Inflammatory macrophage treated with lipopolysaccharide for 4 hours (primary cell): Measurements from ENCODE around the gene CXCL6.
A peak's percentile ranks its signal among the peaks of the same experiment; 100 is the strongest.

Experiments
- DNase-seq: peaks from one replicate; pipeline ENCODE4 v3.0.0-alpha.2; 2020

Gene CXCL6

GRCh38 chr4:73843369-73843768 is 6.9 kb downstream of the CXCL6 start:
- DNase-seq: no peak

- peak; percentile 81 for DNase-seq
Measured at GRCh38 chr4:73844345-73844744, 7.9 kb downstream of the CXCL6 start.

- DNase-seq: no peak
Measured at GRCh38 chr4:73844806-73845205, 8.3 kb downstream of the CXCL6 start.

DNA sequence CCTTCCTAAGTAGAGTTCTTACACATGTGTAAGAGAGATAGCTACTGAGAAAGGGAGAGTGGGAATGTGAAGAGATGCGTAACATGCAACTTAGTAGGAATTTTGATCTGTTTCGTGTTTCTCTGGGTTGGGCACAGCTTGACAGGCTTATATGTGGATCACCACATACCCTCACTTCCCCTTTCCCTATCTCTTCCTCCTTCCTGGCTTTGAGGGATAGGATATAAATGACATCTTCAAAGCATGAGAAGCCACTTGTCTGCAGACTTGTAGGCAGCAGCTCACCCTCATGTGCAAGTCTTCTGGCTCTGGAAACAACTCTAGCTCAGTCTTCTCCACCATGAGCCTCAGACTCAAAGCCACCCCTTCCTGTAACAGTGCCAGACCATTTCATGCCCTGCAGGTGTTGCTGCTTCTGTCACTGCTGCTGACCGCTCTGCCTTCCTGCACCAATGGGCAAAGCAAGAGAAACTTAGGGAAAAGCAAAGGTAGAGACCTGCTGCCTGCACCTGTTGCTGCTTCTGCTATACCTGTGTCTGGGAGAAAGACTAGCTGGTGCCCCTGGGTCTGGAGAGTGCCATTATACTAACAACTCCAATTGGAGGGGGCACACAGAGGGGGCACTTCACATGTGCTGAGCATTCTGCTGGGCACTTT is 11.2 kb downstream of the CXCL6 start:
- DNase-seq: peak; percentile 60

DNA sequence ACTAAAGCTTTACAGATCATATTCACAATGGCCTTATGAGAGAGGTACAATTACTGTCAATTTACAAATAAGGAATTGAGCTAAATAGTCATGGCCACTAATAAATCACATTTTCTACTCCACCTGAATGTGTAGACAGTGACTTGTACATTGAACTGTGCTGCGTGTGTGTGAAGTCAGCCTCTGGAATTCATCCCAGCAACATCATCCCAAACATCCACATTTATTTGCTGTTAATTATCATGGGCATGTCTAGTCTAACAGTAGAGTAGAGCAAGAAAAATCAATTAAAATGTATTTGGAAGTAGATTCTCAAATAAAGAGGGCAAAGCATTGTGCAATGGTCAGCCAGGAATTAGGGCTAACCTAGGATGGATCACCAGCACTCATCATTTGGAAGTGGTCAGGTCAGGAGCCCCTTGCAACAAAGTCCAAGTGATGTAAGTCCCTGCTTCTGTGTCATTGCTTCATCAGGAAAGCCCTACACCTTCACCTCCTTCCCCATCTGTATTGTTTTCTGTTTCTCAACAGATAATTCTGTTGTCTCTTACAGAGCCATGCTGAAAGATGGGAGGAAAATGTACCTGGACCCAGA is 11.8 kb downstream of the CXCL6 start:
- no peak for DNase-seq

DNA sequence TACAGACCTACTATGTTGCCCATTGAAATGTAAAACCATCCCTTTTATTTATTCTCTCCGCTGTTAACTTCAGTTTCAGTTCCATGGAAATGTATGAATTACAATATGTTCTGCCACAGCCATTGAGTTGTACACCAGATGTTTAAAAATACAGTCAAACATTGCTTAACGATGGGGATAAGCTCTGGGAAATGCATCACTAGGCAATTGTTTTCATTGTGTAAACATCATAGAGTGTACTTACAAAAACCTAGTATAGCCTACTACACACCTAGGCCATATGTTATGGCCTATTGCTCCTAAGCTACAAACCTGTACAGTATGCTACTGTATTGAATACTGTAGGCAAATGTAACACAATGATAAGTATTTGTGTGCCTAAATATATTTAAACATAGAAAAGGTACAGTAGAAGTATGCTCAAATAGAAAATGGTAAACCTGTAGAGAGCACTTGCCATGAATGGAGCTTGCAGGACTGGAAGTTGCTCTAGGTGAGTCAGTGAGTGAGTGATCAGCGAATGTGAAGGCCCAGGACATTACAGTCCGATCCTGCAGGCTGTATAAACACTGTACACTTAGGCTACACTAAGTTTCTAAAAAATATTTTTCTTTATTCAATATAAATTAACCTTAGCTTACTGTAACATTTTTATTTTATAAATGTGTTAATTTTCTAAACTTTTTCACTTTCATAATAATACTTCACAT is 13.9 kb downstream of the CXCL6 start:
- no peak for DNase-seq

DNA sequence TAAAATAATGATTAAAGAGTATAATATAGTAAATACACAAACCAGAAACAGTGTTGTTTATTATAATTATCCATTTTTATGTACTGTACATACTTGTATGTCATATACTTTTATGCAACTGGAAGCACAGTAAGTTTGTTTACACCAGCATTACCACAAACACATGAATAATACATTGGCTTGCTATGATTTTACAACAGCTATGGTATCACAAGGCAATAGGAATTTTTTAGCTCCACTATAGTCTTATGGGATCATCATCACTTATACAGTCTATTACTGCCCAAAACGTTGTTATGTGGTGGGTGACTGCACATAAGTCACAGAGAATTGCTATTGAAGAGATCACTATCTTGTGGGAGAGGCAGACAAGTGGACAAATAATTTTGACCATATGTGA is 14.8 kb downstream of the CXCL6 start:
- no peak for DNase-seq

- DNase-seq: no peak
Measured at GRCh38 chr4:73852771-73853170, 16.3 kb downstream of the CXCL6 start.

DNA sequence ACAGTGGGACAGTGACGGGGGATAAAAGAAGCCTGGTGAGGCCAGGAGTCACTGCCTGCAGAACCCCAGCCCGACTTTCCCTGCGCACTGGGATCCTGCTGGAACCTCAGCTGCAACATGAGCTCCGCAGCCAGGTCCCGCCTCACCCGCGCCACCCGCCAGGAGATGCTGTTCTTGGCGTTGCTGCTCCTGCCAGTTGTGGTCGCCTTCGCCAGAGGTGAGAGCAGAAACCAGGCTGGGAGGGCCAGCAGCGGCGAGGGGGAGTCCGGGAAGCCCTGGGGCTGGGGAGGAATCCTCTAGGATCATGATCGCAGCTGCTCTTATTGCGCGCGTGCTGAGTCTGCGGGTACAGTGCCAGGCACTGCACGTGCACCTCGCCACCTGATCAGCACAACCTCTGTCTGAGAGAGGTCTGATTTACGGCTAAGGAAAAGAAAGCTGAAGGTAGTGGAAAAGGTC is 16.8 kb downstream of the CXCL6 start, which contains the start of gene PF4V1:
Gene PF4V1, plus strand, starts transcription at position 51 of the 459 bp plus-strand sequence. Its CDS starts 67 bp downstream, at position 118.
- DNase-seq: no peak

GRCh38 chr4:73853718-73854473 is 17.4 kb downstream of the CXCL6 start:
- DNase-seq: no peak

- no peak for DNase-seq
Measured at GRCh38 chr4:73855406-73855805, 18.9 kb downstream of the CXCL6 start.

- no peak for DNase-seq
Measured at GRCh38 chr4:73856518-73856917, 20.0 kb downstream of the CXCL6 start.

DNA sequence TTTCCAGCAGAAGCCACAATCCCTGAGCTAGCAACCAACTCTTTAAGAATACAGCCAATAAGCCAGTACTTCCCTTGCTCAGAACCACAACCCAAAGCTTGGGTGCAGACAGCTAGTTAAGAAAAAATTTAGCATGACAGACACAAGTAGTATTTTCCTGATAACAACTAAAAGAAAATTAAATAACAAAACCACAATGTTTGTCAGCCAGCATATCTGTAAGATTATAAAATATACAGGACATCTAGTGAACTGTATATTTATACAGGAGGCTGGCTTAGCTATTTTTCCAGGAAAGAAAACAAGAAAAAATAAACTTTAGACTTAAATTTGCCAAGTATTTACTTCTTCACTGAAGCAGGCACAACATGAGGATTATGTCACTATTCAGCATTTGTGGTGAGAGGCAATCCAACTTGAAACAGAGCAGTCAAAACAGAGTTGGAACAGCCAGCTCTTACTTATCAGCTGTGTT is 23.2 kb downstream of the CXCL6 start:
- DNase-seq: no peak

GRCh38 chr4:73860181-73860580 is 23.7 kb downstream of the CXCL6 start:
- DNase-seq: no peak

DNA sequence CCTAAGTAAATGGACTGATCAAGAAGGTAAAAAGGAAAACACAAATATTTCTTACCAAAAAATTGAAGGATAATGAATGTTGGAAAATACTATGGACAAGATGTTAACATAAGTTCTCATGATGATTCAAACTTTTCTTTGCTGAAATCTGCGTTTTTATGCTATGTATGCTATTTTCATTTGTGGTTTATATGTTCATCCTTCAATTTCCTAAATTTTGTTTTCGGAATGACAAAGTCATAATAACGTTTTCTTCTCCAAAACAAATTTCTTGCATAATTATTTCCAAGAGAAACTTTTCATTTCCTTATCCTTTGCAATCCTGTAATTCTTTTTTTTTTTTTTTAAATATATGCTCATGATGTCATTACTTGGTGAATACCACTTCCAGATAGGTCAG is 24.4 kb downstream of the CXCL6 start:
- peak; percentile 82 for DNase-seq

- no peak for DNase-seq
Measured at GRCh38 chr4:73862322-73862721, 25.8 kb downstream of the CXCL6 start.

- no peak for DNase-seq
Measured at GRCh38 chr4:73864365-73864764, 27.9 kb downstream of the CXCL6 start.

GRCh38 chr4:73864961-73865360 is 28.5 kb downstream of the CXCL6 start:
- DNase-seq: no peak

GRCh38 chr4:73865431-73866096 is 29.1 kb downstream of the CXCL6 start:
- peak; percentile 63 for DNase-seq

- DNase-seq: no peak
Measured at GRCh38 chr4:73866246-73866645, 29.8 kb downstream of the CXCL6 start.

- no peak for DNase-seq
Measured at GRCh38 chr4:73867783-73868182, 31.3 kb downstream of the CXCL6 start.
